Measurements from ENCODE around the gene SYT3. TPM values are rescaled to one million over a fixed set of nuclear protein-coding genes. Genes with fewer than 3 reads are reported as not detected.
"Not testable (repeated sequence)": the region's sequence is repeated elsewhere in the genome, so short reads cannot be mapped to it uniquely, and the experiment has no call there.

The SYT3 gene
- total and polyA plus RNA-seq, 7 donors: 0.07 to 0.26 (median 0.12) TPM; not detected in 4

DNA sequence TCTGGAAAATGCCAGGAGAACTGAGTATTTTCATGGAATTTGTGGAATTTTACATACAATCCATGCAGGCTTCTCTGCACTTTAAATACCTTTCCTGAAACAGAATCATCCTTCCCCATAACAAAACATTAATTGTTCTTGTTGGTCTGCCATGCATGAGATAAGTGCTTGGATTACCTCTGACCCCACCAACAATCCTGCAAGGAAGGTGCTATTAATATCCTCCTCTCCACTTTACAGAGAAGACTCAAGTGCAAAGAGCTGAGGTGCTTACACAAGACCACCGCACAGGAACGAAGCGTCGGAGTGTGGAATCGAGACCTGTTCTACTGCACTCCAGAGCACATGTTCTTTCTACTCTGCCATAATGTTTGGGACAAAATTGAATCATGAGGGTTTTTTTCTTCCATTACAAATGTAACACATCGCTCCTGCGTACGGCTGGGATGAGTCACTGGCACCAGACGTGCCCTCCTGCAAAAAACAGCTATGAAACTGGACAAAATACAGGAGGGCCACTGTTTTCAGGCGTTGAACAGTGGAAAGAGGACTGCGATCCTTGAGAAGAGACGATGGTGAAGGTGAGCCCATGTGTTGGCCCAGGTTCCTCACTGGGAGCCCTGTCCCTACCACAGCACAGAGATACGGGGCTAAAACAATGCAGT lies 58.6 kb downstream of the SYT3 start:
- H3K9me3 ChIP-seq: no peaks in the 10 kb centered on the region
- H3K36me3 ChIP-seq (ENCODE audit: insufficient read depth in 1 of 2, low read depth in 1 of 2): no peaks in the 10 kb centered on the region
- peaks cover 0 to 15% (median 0%) of the 10 kb centered on the region in 3 donors for H3K27me3 ChIP-seq (ENCODE audit: insufficient read depth in 3 of 3, low read length in 2 of 3)
- 76 to 79% (median 78%) methylated on average over 13 of the region's 13 CpGs for WGBS, 3 donors
- no peak overlapping the region for H3K27ac ChIP-seq
- no peak overlapping the region for H3K4me3 ChIP-seq
- ATAC-seq (no peak), DNase-seq (no peak)
- TF ChIP-seq, protein P1, sequence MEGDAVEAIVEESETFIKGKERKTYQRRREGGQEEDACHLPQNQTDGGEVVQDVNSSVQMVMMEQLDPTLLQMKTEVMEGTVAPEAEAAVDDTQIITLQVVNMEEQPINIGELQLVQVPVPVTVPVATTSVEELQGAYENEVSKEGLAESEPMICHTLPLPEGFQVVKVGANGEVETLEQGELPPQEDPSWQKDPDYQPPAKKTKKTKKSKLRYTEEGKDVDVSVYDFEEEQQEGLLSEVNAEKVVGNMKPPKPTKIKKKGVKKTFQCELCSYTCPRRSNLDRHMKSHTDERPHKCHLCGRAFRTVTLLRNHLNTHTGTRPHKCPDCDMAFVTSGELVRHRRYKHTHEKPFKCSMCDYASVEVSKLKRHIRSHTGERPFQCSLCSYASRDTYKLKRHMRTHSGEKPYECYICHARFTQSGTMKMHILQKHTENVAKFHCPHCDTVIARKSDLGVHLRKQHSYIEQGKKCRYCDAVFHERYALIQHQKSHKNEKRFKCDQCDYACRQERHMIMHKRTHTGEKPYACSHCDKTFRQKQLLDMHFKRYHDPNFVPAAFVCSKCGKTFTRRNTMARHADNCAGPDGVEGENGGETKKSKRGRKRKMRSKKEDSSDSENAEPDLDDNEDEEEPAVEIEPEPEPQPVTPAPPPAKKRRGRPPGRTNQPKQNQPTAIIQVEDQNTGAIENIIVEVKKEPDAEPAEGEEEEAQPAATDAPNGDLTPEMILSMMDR (IDR thresholded peaks at IDR 0.05): no peak
- no peaks in the 10 kb centered on the region for H3K4me1 ChIP-seq
- intact Hi-C loops (cut with DNase I): no loop called here

DNA sequence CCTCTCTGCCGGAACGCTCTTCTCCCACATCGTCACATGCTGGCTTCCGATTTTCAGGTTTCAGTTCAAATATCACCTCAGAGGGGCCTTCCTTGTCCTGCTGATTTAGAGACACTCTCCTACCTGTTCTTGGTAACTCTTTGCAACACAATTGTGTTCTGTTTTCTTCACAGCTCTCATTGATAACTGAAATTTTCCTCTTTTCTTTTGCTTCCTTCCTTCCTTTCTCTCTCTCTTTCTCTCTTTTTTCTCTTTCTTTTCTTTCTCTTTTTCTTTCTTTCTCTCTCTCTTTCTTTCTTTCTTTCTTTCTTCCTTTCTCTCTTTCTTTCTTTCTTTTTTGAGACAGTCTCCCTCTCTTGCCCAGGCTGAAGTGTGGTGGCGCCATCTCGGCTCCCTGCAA lies 59.4 kb downstream of the SYT3 start:
- Histone ChIP-seq H3K4me3 (no peak overlapping the region), H3K4me1 (no peaks in the 10 kb centered on the region), H3K9me3 (no peaks in the 10 kb centered on the region), H3K27ac (no peak overlapping the region), H3K36me3 (ENCODE audit: insufficient read depth in 1 of 2, low read depth in 1 of 2) (no peaks in the 10 kb centered on the region), H3K27me3 (ENCODE audit: insufficient read depth in 3 of 3, low read length in 2 of 3) (peaks cover 0 to 16% (median 0%) of the 10 kb centered on the region in 3 donors)
- no peak for DNase-seq
- no peak for ATAC-seq
- intact Hi-C loops (cut with DNase I): no loop called here
- WGBS, 3 donors: 84 to 85% (median 85%) methylated on average over 6 of the region's 6 CpGs
- TF ChIP-seq, protein P1 (IDR thresholded peaks at IDR 0.05): no peak

DNA sequence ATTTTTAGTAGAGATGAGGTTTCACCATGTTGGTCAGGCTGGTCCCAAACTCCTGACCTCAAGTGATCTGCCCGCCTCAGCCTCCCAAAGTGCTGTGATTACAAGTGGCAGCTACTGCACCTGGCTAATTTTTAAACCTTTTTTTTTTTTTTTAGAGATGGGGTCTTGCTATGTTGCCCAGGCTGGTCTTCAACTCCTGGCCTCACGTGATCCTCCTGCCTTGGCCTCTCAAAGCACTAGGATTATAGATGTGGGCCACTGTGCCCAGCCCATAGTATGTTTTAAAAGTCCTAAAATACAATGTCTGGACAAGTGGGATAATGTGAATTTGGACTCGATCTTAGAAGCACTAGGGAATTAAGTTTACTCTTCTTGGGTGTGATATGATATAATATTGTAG lies 62.9 kb downstream of the SYT3 start:
- DNase-seq; intact Hi-C loops (cut with DNase I); H3K4me1 ChIP-seq; H3K27ac ChIP-seq; H3K4me3 ChIP-seq; H3K36me3 ChIP-seq (ENCODE audit: insufficient read depth in 1 of 2, low read depth in 1 of 2); H3K9me3 ChIP-seq; ATAC-seq: not testable (repeated sequence)
- H3K27me3 ChIP-seq (ENCODE audit: insufficient read depth in 3 of 3, low read length in 2 of 3): peaks cover 0 to 19% (median 2%) of the 10 kb centered on the region in 3 donors
- 71 to 72% methylated on average over 3 of the region's 3 CpGs; no CpG with 5 or more reads in 1 of the 3 donors for WGBS, 3 donors

DNA sequence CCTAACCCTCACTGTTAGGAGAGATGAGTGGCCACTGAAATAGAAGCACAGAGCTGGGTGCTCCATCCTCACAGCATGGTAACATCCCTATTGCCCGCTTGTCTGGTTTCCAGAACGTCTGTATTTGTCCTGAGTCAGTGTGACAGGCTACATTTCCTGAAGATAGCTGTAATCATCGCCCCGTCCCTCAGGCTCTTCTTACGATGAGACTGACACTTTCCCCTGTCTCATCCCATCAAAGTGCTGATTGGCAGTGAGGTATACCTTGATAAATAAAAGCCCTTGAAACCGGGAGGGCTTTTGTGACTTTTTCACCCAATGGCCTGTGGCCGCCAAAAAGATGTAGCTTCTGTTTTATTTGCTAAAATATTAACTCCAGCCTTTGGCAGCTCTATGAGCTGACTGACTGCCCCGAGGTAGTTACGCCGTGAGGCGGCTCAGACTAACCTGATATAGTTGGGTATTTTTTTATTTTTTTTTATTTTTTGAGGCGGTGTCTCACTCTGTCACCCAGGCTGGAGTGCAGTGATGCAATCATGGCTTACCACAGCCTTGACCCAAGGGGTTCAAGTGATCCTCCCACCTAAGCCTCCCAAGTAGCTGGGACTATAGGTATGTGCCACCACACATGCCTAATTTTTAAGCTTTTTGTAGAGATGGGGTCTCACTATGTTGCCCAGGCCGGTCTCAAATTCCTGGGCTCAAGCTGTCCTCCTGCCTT lies 65.8 kb downstream of the SYT3 start:
- 72 to 74% (median 73%) methylated on average over 13 of the region's 13 CpGs for WGBS, 3 donors
- peaks cover 0 to 39% (median 9%) of the 10 kb centered on the region in 3 donors for H3K27me3 ChIP-seq (ENCODE audit: insufficient read depth in 3 of 3, low read length in 2 of 3)
- TF ChIP-seq, protein P1 (IDR thresholded peaks at IDR 0.05): no peak

More for the DNA sequence above, 65.8 kb downstream of the SYT3 start:
- intact Hi-C loops (cut with DNase I): no loop called here
- no peaks in the 10 kb centered on the region for H3K4me1 ChIP-seq
- H3K4me3 ChIP-seq: no peak overlapping the region
- ATAC-seq (no peak), DNase-seq (no peak)
- H3K9me3 ChIP-seq: no peaks in the 10 kb centered on the region
- H3K27ac ChIP-seq: no peak overlapping the region
- H3K36me3 ChIP-seq (ENCODE audit: insufficient read depth in 1 of 2, low read depth in 1 of 2): no peaks in the 10 kb centered on the region

Other genes starting within 250 kb of the SYT3 start
- under 1 TPM in 3 of 4 donors, not detected in 1; 0.11 to 0.44 (median 0.25) TPM for gene SPIB, start 220.9 kb downstream of the SYT3 start, total RNA-seq
- under 1 TPM in 2 of 3 donors, not detected in 1; 0.05 to 0.07 TPM for gene SPIB, start 220.9 kb downstream of the SYT3 start, polyA plus RNA-seq
- gene MYBPC2, start 207.0 kb downstream of the SYT3 start, total RNA-seq: 1,000 to 10,000 TPM in 3 of 4 donors, 100 to 1,000 TPM in 1; 699 to 1,898 (median 1,482) TPM
- gene MYBPC2, start 207.0 kb downstream of the SYT3 start, polyA plus RNA-seq: 1,000 to 10,000 TPM in 1 of 3 donors, 100 to 1,000 TPM in 1, 10 to 100 TPM in 1; 65.8 to 1,123 (median 804) TPM
- gene EMC10, start 163.4 kb downstream of the SYT3 start, total RNA-seq: 10 to 100 TPM; 32.6 to 47.5 (median 43.3) TPM
- gene EMC10, start 163.4 kb downstream of the SYT3 start, polyA plus RNA-seq: 10 to 100 TPM; 33.1 to 37.6 (median 34.2) TPM
- 1 to 10 TPM; 1.2 to 5.3 (median 4.7) TPM for gene GARIN5A, start 163.0 kb downstream of the SYT3 start, total RNA-seq
- gene GARIN5A, start 163.0 kb downstream of the SYT3 start, polyA plus RNA-seq: 1 to 10 TPM; 1.3 to 2.7 (median 1.3) TPM
- 10 to 100 TPM; 28.5 to 41.0 (median 37.4) TPM for gene JOSD2, start 128.7 kb downstream of the SYT3 start, total RNA-seq
- gene JOSD2, start 128.7 kb downstream of the SYT3 start, polyA plus RNA-seq: 10 to 100 TPM; 51.9 to 87.2 (median 86.2) TPM
- not detected for gene ASPDH, start 126.0 kb downstream of the SYT3 start, total RNA-seq
- not detected for gene ASPDH, start 126.0 kb downstream of the SYT3 start, polyA plus RNA-seq
- gene LRRC4B, start 71.4 kb downstream of the SYT3 start, total RNA-seq: 1 to 10 TPM in 1 of 4 donors, under 1 TPM in 3; 0.19 to 1.0 (median 0.31) TPM
- under 1 TPM; 0.04 to 0.47 (median 0.32) TPM for gene LRRC4B, start 71.4 kb downstream of the SYT3 start, polyA plus RNA-seq
- 1 to 10 TPM in 1 of 4 donors, under 1 TPM in 2, not detected in 1; 0.50 to 1.8 (median 0.54) TPM for gene C19orf81, start 9.6 kb upstream of the SYT3 start, total RNA-seq
- 1 to 10 TPM in 1 of 3 donors, not detected in 2; 1.5 TPM for gene C19orf81, start 9.6 kb upstream of the SYT3 start, polyA plus RNA-seq
- gene SHANK1, start 79.9 kb upstream of the SYT3 start, total RNA-seq: 1 to 10 TPM in 1 of 4 donors, under 1 TPM in 2, not detected in 1; 0.39 to 1.3 (median 0.83) TPM
- gene SHANK1, start 79.9 kb upstream of the SYT3 start, polyA plus RNA-seq: under 1 TPM in 2 of 3 donors, not detected in 1; 0.14 to 0.16 TPM
- 1 to 10 TPM; 1.6 to 4.5 (median 1.8) TPM for gene CLEC11A, start 83.5 kb upstream of the SYT3 start, total RNA-seq
- gene CLEC11A, start 83.5 kb upstream of the SYT3 start, polyA plus RNA-seq: 1 to 10 TPM in 1 of 3 donors, under 1 TPM in 2; 0.83 to 4.0 (median 0.83) TPM
- not detected for gene GPR32, start 130.6 kb upstream of the SYT3 start, total RNA-seq
- gene GPR32, start 130.6 kb upstream of the SYT3 start, polyA plus RNA-seq: not detected
- gene ACP4, start 150.5 kb upstream of the SYT3 start, total RNA-seq: not detected
- gene ACP4, start 150.5 kb upstream of the SYT3 start, polyA plus RNA-seq: not detected
- under 1 TPM in 2 of 4 donors, not detected in 2; 0.32 to 0.34 TPM for gene KLK1, start 183.9 kb upstream of the SYT3 start, total RNA-seq
- under 1 TPM in 2 of 3 donors, not detected in 1; 0.08 to 0.48 TPM for gene KLK1, start 183.9 kb upstream of the SYT3 start, polyA plus RNA-seq
- not detected for gene KLK15, start 193.7 kb upstream of the SYT3 start, total RNA-seq
- gene KLK15, start 193.7 kb upstream of the SYT3 start, polyA plus RNA-seq: not detected
- not detected for gene KLK3, start 215.0 kb upstream of the SYT3 start, total RNA-seq
- not detected for gene KLK3, start 215.0 kb upstream of the SYT3 start, polyA plus RNA-seq
- not detected for gene KLK2, start 233.6 kb upstream of the SYT3 start, total RNA-seq
- not detected for gene KLK2, start 233.6 kb upstream of the SYT3 start, polyA plus RNA-seq